ENCODE results near the gene MRPS35. TPM values are rescaled to one million over a fixed set of nuclear protein-coding genes. Genes with fewer than 3 reads are reported as not detected.

MRPS35 gene
- total and polyA plus RNA-seq, 2 donors (not counting 1 experiment from before 2014, with no cell fraction given), result 17.4 to 24.5 TPM

- Mint-ChIP-seq H3K9me3 (ENCODE audit: insufficient read depth) (peaks cover under 1% of the 10 kb centered on the region), H3K27me3 (no peaks in the 10 kb centered on the region)
- no CpG with 5 or more reads among the region's 2 CpGs for WGBS (ENCODE audit: insufficient coverage)
Observed at GRCh38 chr12:27674989-27675388, 35.6 kb upstream of the MRPS35 start.

GRCh38 chr12:27680619-27681018 lies 30.0 kb upstream of the MRPS35 start:
- Mint-ChIP-seq H3K27me3 (no peaks in the 10 kb centered on the region), H3K4me3 (no peak overlapping the region), H3K27ac (no peak overlapping the region), H3K4me1 (no peaks in the 10 kb centered on the region), H3K9me3 (ENCODE audit: insufficient read depth) (peaks cover 3% of the 10 kb centered on the region)
- H2AFZ ChIP-seq (ENCODE audit: insufficient read depth, low read depth, low read length, poor library complexity, severe bottlenecking), result no peak overlapping the region
- CTCF ChIA-PET, result no interaction called here
- TF ChIP-seq EZH2 (IDR thresholded peaks at IDR 0.05; ENCODE audit: borderline replicate concordance, insufficient read depth, low read depth, low read length, poor library complexity, severe bottlenecking), result no peak
- no peak for TF ChIP-seq CTCF (IDR thresholded peaks at IDR 0.05)
- ATAC-seq (ENCODE audit: low read depth) (no peak), DNase-seq (no peak)
- POLR2A ChIA-PET, result no interaction called here
- no peak overlapping the region for H3K27ac ChIP-seq (ENCODE audit: low read length in 2 of 2)
- intact Hi-C loops (cut with micrococcal nuclease), result no loop called here
- H3K4me2 ChIP-seq (replicated peaks; ENCODE audit: low read depth, low read length, poor library complexity, severe bottlenecking), result no peak overlapping the region
- no peak overlapping the region for H3K9ac ChIP-seq (ENCODE audit: low read length)
- no peaks in the 10 kb centered on the region for H4K20me1 ChIP-seq (ENCODE audit: control insufficient read depth, insufficient read depth, low read length, poor library complexity, severe bottlenecking)
- H3K36me3 ChIP-seq (replicated peaks in 1 of 2; ENCODE audit: control extremely low read depth in 1 of 2, control insufficient read depth in 1 of 2, extremely low read depth in 1 of 2, insufficient read depth in 2 of 2, low read length in 1 of 2), result peaks cover 0 to 15% of the 10 kb centered on the region in 2 experiments
- H3K4me3 ChIP-seq (ENCODE audit: control extremely low read depth in 1 of 5, extremely low read depth in 1 of 5, insufficient read depth in 1 of 5, low read depth in 2 of 5, low read length in 4 of 5), result no peak overlapping the region
- no peaks in the 10 kb centered on the region for H3K9me3 ChIP-seq (ENCODE audit: control extremely low read depth in 1 of 3, control insufficient read depth in 2 of 3, insufficient read depth in 1 of 3, low read length in 2 of 3)
- no peaks in the 10 kb centered on the region for H3K27me3 ChIP-seq (replicated peaks in 1 of 4; ENCODE audit: control extremely low read depth in 1 of 4, control insufficient read depth in 3 of 4, insufficient read depth in 4 of 4, low read length in 3 of 4)
- no peaks in the 10 kb centered on the region for H3K4me1 ChIP-seq (ENCODE audit: control insufficient read depth in 2 of 2, insufficient read depth in 2 of 2, low read length in 2 of 2)
- no peaks in the 10 kb centered on the region for H3K79me2 ChIP-seq (ENCODE audit: control insufficient read depth, insufficient read depth, low read length)

More at GRCh38 chr12:27674989-27675388, 35.6 kb upstream of the MRPS35 start:
- H2AFZ ChIP-seq (ENCODE audit: insufficient read depth, low read depth, low read length, poor library complexity, severe bottlenecking), result no peak overlapping the region
- H3K79me2 ChIP-seq (ENCODE audit: control insufficient read depth, insufficient read depth, low read length), result no peaks in the 10 kb centered on the region
- Mint-ChIP-seq H3K27ac (no peak overlapping the region), H3K4me1 (no peaks in the 10 kb centered on the region), H3K4me3 (no peak overlapping the region)
- ChIA-PET POLR2A (no interaction called here), CTCF (interaction anchor here (1.1 kb wide), 1 partner anchor 15 kb away, joined by 3 read pairs; no protein-coding TSS in a partner anchor)
- no peak for DNase-seq
- no peak overlapping the region for H3K4me2 ChIP-seq (replicated peaks; ENCODE audit: low read depth, low read length, poor library complexity, severe bottlenecking)
- no peaks in the 10 kb centered on the region for H3K4me1 ChIP-seq (ENCODE audit: control insufficient read depth in 2 of 2, insufficient read depth in 2 of 2, low read length in 2 of 2)
- ATAC-seq (ENCODE audit: low read depth), result no peak
- intact Hi-C loops (cut with micrococcal nuclease), result no loop called here
- H3K9me3 ChIP-seq (ENCODE audit: control extremely low read depth in 1 of 3, control insufficient read depth in 2 of 3, insufficient read depth in 1 of 3, low read length in 2 of 3), result no peaks in the 10 kb centered on the region
- no peaks in the 10 kb centered on the region for H3K27me3 ChIP-seq (replicated peaks in 1 of 4; ENCODE audit: control extremely low read depth in 1 of 4, control insufficient read depth in 3 of 4, insufficient read depth in 4 of 4, low read length in 3 of 4)
- H3K27ac ChIP-seq (ENCODE audit: low read length in 2 of 2), result no peak overlapping the region
- H3K9ac ChIP-seq (ENCODE audit: low read length), result no peak overlapping the region
- peaks cover 0 to 9% of the 10 kb centered on the region in 2 experiments for H3K36me3 ChIP-seq (replicated peaks in 1 of 2; ENCODE audit: control extremely low read depth in 1 of 2, control insufficient read depth in 1 of 2, extremely low read depth in 1 of 2, insufficient read depth in 2 of 2, low read length in 1 of 2)
- H3K4me3 ChIP-seq (ENCODE audit: control extremely low read depth in 1 of 5, extremely low read depth in 1 of 5, insufficient read depth in 1 of 5, low read depth in 2 of 5, low read length in 4 of 5), result no peak overlapping the region
- no peak for TF ChIP-seq EZH2 (IDR thresholded peaks at IDR 0.05; ENCODE audit: borderline replicate concordance, insufficient read depth, low read depth, low read length, poor library complexity, severe bottlenecking)
- TF ChIP-seq CTCF (IDR thresholded peaks at IDR 0.05), result no peak
- no peaks in the 10 kb centered on the region for H4K20me1 ChIP-seq (ENCODE audit: control insufficient read depth, insufficient read depth, low read length, poor library complexity, severe bottlenecking)
